ENCODE results near the gene ARHGAP10. TPM values are rescaled to one million over a fixed set of nuclear protein-coding genes. Genes with fewer than 3 reads are reported as not detected.

The ARHGAP10 gene
- polyA plus RNA-seq, 1 experiment, result 20.2 TPM

DNA sequence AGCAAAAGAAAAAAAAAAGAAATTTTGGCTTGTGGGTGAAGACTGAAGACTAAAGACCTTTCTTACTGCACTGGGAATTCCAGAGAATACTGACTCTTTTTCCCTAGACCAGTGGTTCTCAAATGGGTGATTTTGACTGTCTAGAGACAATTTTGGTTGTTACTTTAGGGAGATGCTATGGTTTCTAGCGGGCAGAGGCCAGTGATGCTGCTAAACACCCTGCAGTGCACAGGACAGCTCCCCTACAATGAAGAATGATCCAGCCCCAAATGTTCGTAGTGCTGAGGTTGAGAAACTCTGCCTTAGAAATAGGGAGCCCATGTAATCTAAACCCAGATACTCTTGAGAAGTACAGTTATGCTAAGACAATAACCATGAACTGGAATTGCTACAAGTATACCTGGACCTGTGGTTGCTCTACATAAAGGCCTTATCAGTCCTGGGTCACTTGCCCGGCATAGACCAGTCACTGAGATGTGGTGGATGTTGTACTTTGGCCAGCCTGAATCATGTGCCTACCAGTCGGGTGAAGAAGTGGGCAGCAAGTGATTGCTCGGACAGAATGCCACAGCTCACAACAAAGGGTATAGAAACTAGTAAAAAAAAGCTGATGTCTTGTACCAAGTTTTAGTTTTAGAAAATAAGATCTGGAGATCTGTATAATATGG lies 16.0 kb downstream of the ARHGAP10 start:
- ChIA-PET POLR2A (no interaction called here), CTCF (interaction anchor here (1.0 to 1.6 kb wide), 2 partner anchors 119 kb away, joined by 3 to 4 read pairs; no protein-coding TSS in a partner anchor)
- Histone ChIP-seq H3K36me3 (ENCODE audit: control insufficient read depth, insufficient read depth, low read length) (peaks cover 2% of the 10 kb centered on the region; the same call in 1 of the 2 replicates), H3K4me3 (ENCODE audit: low read depth, low read length) (no peak overlapping the region), H3K27me3 (ENCODE audit: control insufficient read depth, insufficient read depth, low read length) (no peaks in the 10 kb centered on the region)
- DNase-seq (ENCODE audit: low read depth), result no peak
- TF ChIP-seq, protein P1, sequence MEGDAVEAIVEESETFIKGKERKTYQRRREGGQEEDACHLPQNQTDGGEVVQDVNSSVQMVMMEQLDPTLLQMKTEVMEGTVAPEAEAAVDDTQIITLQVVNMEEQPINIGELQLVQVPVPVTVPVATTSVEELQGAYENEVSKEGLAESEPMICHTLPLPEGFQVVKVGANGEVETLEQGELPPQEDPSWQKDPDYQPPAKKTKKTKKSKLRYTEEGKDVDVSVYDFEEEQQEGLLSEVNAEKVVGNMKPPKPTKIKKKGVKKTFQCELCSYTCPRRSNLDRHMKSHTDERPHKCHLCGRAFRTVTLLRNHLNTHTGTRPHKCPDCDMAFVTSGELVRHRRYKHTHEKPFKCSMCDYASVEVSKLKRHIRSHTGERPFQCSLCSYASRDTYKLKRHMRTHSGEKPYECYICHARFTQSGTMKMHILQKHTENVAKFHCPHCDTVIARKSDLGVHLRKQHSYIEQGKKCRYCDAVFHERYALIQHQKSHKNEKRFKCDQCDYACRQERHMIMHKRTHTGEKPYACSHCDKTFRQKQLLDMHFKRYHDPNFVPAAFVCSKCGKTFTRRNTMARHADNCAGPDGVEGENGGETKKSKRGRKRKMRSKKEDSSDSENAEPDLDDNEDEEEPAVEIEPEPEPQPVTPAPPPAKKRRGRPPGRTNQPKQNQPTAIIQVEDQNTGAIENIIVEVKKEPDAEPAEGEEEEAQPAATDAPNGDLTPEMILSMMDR (IDR thresholded peaks at IDR 0.05; ENCODE audit: insufficient read depth, low read depth, low read length), result no peak

DNA sequence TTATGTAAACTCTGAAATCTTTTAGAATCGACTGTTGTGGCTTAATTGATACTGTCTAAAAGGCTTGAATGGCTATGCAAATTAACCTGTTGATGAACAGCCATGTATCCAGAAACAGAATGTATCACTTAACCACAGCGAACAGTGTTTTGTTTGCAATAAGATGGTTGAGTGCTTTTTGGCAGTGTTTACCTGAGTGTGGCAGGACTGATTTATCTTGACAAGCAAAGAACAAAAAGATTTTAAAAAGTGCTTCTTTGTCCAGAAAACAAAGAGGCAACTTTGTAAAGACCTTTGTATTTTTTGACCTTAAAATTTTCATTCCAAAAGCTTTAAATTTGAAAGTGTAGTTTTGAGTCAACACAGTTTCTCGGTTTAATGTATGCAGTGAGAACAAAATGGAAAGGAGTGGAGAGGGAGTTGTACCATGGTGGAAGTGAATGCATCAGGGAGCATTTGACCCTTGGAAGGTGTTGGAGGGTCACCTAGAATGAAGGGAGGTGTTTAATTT lies 18.0 kb downstream of the ARHGAP10 start:
- ChIA-PET POLR2A (no interaction called here), CTCF (no interaction called here)
- DNase-seq (ENCODE audit: low read depth), result no peak
- peaks cover 2% of the 10 kb centered on the region; the same call in 1 of the 2 replicates for H3K36me3 ChIP-seq (ENCODE audit: control insufficient read depth, insufficient read depth, low read length)
- no peak overlapping the region for H3K4me3 ChIP-seq (ENCODE audit: low read depth, low read length)
- TF ChIP-seq, protein P1 (IDR thresholded peaks at IDR 0.05; ENCODE audit: insufficient read depth, low read depth, low read length), result no peak
- no peaks in the 10 kb centered on the region for H3K27me3 ChIP-seq (ENCODE audit: control insufficient read depth, insufficient read depth, low read length)

DNA sequence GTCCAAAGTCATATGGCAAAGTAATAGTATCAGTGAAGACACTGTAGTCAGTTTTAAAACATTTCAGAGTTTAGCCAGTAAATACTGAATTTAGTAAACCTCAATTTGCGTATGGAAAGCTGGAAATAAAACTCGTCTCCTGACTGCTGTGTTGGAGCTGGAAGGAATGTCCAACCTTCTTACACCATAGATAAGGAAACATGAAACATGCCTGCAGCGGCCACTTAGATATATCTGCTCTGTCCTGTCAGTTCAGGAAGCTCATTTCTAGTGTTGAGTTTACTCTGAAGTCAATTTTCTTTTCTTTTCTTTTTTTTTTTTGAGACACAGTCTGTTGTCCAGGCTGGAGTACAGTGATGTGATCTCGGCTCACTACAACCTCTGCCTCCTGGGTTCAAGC lies 21.2 kb downstream of the ARHGAP10 start:
- DNase-seq (ENCODE audit: low read depth), result no peak
- Histone ChIP-seq H3K36me3 (ENCODE audit: control insufficient read depth, insufficient read depth, low read length) (no peaks in the 10 kb centered on the region; the same call in 1 of the 2 replicates), H3K27me3 (ENCODE audit: control insufficient read depth, insufficient read depth, low read length) (no peaks in the 10 kb centered on the region), H3K4me3 (ENCODE audit: low read depth, low read length) (no peak overlapping the region)
- ChIA-PET CTCF (interaction anchor here (1.9 to 2.2 kb wide), 2 partner anchors 15 to 114 kb away, joined by 4 to 7 read pairs; no protein-coding TSS in a partner anchor), POLR2A (interaction anchor here (0.5 kb wide), 1 partner anchor 21 kb away, joined by 5 read pairs; no protein-coding TSS in a partner anchor)
- TF ChIP-seq, protein P1 (IDR thresholded peaks at IDR 0.05; ENCODE audit: insufficient read depth, low read depth, low read length), result no peak

DNA sequence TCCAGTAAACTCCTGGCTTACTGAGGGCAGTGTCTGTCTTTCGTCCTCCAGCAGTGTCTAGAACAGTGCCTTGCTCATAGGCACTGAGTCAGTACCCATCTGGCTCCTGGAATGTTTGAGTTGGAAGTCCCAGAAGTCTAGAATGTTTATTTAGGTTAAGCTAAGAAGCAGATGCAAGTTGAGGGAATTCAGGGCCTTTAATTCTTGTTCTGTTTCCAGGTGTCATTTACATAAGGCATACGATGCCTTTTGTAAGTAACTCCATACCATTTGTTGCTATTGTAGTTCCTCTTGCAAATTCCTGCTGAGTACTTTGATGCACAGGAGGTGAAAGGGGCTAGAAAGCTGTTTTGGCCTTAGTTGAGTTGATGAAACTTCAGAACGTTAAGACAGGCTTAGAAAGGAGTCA lies 22.2 kb downstream of the ARHGAP10 start:
- TF ChIP-seq, protein P1 (IDR thresholded peaks at IDR 0.05; ENCODE audit: insufficient read depth, low read depth, low read length), result no peak
- no peaks in the 10 kb centered on the region; the same call in 1 of the 2 replicates for H3K36me3 ChIP-seq (ENCODE audit: control insufficient read depth, insufficient read depth, low read length)
- no peak for DNase-seq (ENCODE audit: low read depth)
- CTCF ChIA-PET, result interaction anchor here (0.8 to 2.2 kb wide), 3 partner anchors 16 to 113 kb away, joined by 3 to 7 read pairs (median 4); no protein-coding TSS in a partner anchor
- H3K27me3 ChIP-seq (ENCODE audit: control insufficient read depth, insufficient read depth, low read length), result no peaks in the 10 kb centered on the region
- POLR2A ChIA-PET, result no interaction called here
- H3K4me3 ChIP-seq (ENCODE audit: low read depth, low read length), result no peak overlapping the region

GRCh38 chr4:147755561-147756295 lies 23.8 kb downstream of the ARHGAP10 start:
- no peak for DNase-seq (ENCODE audit: low read depth)
- POLR2A ChIA-PET, result interaction anchor here (0.7 kb wide), 1 partner anchor 72 kb away, joined by 5 read pairs; no protein-coding TSS in a partner anchor

More at GRCh38 chr4:147755561-147756295, 23.8 kb downstream of the ARHGAP10 start:
- Histone ChIP-seq H3K27me3 (ENCODE audit: control insufficient read depth, insufficient read depth, low read length) (no peaks in the 10 kb centered on the region), H3K4me3 (ENCODE audit: low read depth, low read length) (no peak overlapping the region), H3K36me3 (ENCODE audit: control insufficient read depth, insufficient read depth, low read length) (no peaks in the 10 kb centered on the region; the same call in 1 of the 2 replicates)
- CTCF ChIA-PET, result interaction anchor here (0.9 to 1.2 kb wide), 3 partner anchors 9 to 32 kb away, joined by 3 to 5 read pairs (median 4); no protein-coding TSS in a partner anchor
- TF ChIP-seq, protein P1 (IDR thresholded peaks at IDR 0.05; ENCODE audit: insufficient read depth, low read depth, low read length), result no peak

All from BJ (cell line).